Amniotic epithelial cell (primary cell): ENCODE measurements around the gene UBA1.
"Not testable (repeated sequence)": the region's sequence is repeated elsewhere in the genome, so short reads cannot be mapped to it uniquely, and the experiment has no call there.

ENCODE experiments used
- DNase-seq: peaks from one replicate; pipeline ENCODE4 v3.0.0-alpha.2; 2010; ENCODE audit warnings: low read depth

UBA1 gene

DNA sequence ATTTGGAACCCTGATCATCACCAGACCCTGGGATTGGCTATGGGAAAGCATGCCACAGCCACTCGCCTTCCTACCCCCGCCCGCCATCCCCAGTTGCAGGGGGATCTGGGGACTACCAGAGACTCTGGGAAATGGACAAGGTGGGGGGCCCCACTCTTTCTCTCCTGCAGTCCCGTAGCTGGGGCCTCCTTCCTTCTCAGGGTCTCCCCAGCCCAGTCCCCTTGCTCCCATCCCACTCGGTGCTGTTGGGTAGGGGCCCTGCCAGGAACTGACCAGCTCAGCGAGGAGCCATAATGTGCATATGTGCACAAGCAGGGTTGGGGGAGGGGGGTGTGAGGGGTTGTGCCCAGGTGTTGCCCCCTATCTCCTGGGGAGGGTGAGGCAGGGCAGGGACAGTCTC is 35.8 kb downstream of the UBA1 start:
- DNase-seq = no peak

GRCh38 chrX:47230136-47230868 is 36.7 kb downstream of the UBA1 start:
- DNase-seq = no peak

GRCh38 chrX:47231167-47231566 is 37.5 kb downstream of the UBA1 start:
- no peak for DNase-seq

DNA sequence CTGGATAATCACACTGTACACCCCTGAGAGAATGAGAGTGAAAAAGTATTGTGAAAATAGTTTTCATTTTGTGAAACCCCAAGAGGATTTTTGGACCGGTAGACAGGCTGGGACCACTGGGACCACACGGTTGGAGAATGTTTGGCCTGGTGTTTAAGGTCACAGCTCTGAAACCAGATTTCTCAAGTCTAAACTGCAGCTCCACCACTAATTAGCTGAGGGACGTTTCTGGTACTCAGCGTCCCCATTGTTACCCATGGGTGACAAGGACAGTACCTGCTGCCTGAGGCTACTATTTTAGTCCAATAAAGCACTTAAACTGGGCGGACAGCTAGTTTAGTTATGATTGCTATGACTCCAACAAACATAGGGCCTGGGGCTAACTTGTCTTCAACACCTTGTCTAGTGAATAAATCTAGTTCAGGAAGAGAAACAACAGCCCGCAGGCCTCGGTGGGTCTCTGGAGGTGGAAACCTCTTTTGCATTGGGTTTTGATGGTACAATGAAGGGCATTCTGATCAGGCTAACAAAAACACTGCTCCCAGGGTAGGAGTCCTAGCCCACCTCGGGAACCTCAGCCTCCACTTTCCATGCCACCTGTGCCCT is 38.7 kb downstream of the UBA1 start:
- no peak for DNase-seq

- peak; percentile 28 for DNase-seq
These were observed 39.2 kb downstream of the UBA1 start, which contains the start of gene USP11 for GRCh38 chrX:47232803-47233332. USP11 (plus strand) TSS chrX:47233009; CDS start chrX:47233044, 35 bp downstream.

GRCh38 chrX:47233333-47234113 is 39.9 kb downstream of the UBA1 start:
- peak; percentile 97 for DNase-seq

- DNase-seq = peak; percentile 26
These were observed 41.0 kb downstream of the UBA1 start for GRCh38 chrX:47234583-47234982.

GRCh38 chrX:47235691-47236103 is 42.1 kb downstream of the UBA1 start:
- DNase-seq = peak; percentile 91

DNA sequence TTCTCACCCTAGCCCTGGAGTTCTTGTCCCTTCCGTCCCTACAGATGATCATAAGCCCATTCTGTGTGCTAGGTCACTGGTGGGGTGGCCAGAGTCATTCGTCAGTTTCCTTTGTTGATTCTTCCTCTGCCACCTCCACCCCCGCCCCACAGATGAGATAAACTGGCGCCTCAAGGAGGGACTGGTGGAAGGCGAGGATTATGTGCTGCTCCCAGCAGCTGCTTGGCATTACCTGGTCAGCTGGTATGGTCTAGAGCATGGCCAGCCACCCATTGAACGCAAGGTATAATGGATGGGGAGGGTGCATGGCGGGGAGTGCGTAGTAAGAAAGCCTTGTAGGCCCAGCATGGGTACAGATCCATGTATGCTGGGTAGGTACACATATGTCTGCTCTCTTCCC is 45.6 kb downstream of the UBA1 start:
- no peak for DNase-seq

- no peak for DNase-seq
These were observed 46.4 kb downstream of the UBA1 start for GRCh38 chrX:47239898-47240545.

DNA sequence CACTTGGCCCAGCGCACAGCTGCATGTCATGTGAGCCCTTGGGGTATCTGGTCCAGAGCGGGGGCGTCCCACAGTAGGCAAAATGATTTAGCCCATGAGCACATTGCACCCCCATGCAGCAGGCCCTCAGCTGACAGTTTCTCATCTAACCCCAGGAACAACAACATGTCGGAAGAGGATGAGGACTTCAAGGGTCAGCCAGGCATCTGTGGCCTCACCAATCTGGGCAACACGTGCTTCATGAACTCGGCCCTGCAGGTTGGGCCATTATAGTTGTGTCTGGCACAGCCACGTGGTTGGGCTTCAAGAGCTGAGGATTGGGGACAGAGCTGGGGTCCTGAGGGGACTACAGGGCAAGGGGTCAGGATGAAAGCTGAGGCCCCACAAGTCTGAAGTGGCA is 47.0 kb downstream of the UBA1 start:
- no peak for DNase-seq

DNA sequence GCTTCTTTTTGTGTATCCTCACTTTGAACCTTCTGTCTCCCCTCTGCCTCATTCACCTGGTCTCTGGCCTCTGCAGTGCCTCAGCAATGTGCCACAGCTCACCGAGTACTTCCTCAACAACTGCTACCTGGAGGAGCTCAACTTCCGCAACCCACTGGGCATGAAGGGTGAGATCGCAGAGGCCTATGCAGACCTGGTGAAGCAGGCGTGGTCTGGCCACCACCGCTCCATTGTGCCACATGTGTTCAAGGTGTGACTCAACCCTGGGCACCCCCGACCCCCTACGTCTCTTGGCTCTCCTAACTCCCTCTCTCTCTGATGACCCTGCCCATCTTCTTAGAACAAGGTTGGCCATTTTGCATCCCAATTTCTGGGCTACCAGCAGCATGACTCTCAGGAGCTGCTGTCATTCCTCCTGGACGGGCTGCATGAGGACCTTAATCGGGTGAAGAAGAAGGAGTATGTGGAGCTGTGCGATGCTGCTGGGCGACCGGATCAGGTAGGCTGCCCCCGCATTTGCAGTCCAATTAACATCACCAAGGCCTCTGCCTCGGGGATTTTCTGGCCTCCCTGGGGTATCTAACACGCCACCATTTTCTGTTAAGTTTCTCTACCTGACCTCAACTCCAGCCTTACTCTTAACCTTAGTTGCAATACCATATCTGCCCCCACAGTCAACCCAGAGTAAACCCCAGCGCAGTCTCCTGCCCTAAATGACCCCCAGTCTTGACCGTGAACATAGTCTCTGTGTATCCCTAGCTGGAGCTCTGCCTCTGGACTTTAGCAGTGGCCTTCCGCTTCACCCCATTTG is 47.8 kb downstream of the UBA1 start:
- no peak for DNase-seq

GRCh38 chrX:47242321-47242720 is 48.7 kb downstream of the UBA1 start:
- DNase-seq = no peak

DNA sequence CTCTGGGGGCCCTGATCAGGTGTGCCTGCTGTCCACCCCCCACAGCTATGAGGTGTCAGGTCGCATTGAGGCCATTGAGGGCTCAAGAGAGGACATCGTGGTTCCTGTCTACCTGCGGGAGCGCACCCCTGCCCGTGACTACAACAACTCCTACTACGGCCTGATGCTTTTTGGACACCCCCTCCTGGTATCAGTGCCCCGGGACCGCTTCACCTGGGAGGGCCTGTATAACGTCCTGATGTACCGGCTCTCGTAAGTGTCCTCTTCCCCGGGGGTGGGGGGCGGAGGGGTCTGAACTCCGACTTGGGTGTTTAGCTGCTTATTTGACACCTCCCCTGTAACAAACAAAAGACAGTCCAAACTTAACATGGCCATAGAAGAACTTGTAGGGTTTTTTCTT is 49.7 kb downstream of the UBA1 start:
- no peak for DNase-seq

- no peak for DNase-seq
These were observed 51.0 kb downstream of the UBA1 start for GRCh38 chrX:47244676-47245075.

- DNase-seq = no peak
These were observed 51.5 kb downstream of the UBA1 start for GRCh38 chrX:47245156-47245555.

DNA sequence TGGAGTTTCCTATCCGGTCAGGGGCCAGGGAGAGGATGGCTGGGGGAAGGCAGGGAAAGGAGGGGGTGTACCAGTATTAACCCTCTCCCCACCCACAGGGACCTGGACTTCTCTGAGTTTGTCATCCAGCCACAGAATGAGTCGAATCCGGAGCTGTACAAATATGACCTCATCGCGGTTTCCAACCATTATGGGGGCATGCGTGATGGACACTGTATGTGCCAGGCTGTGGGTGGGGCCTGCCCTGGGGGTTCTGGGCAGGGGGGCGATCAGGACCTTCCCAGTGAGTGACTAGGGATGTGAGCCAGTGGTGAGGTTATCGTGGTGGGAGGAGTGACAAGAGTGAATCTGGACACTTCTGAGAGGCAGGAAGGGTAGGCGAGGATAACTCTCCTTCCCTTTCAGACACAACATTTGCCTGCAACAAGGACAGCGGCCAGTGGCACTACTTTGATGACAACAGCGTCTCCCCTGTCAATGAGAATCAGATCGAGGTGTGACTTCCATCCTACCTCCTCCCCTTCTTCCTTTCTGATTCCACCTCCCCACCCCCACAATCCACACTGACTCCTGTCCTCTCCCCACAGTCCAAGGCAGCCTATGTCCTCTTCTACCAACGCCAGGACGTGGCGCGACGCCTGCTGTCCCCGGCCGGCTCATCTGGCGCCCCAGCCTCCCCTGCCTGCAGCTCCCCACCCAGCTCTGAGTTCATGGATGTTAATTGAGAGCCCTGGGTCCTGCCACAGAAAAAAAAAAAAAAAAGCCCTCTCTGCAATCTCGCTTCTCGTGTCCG is 53.8 kb downstream of the UBA1 start:
- DNase-seq = peak; percentile 73

DNA sequence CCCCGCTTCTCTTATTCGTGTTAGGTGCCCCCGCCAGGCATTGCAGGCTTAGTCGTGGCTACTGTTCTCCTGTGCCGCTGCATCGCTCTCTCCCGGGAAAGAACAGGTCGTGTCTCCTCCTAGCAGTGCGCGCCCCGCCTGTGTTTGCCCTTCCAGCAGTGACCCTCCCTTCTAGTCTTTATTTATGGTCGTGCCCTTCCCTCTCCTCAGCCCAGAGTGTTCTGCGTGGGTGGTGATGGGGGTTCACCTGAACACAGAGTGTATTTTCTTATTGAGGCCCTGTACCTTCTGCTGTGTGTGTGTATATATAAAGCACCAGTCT is 54.3 kb downstream of the UBA1 start:
- no peak for DNase-seq

DNA sequence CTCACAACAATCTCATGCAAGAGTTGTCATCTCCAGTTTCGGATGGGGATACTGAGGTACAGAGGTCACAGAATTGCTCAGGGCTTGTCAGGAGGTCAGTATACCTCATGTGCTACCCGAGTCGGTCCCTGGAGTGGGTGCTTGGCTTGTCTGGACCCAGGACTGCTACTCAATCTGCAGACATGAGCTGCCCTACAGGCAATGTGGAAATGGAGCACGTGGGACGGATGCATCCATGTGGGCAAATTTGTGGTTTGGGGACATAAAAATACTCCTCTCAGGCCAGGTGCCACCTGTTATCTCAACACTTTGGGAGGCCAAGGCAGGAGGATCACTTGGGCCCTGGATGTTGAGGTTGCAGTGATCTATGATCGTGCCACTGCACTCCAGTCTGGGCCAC is 54.9 kb downstream of the UBA1 start:
- no peak for DNase-seq

DNA sequence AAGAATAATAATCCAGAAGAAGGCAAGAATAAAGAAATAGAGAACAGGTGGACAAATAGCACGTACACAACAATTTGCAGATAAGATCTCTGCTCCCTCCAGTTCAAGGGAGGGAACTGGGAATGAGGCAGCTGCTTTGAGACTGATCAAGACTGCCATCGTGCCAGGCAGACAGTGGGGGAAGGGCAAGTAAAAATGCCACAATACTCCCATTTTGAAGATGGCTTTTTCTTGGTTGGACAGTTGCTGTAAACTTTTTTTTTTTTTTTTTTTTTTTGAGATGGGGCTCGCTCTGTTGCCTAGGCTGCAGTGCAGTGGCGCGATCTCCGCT is 56.4 kb downstream of the UBA1 start:
- DNase-seq = no peak

DNA sequence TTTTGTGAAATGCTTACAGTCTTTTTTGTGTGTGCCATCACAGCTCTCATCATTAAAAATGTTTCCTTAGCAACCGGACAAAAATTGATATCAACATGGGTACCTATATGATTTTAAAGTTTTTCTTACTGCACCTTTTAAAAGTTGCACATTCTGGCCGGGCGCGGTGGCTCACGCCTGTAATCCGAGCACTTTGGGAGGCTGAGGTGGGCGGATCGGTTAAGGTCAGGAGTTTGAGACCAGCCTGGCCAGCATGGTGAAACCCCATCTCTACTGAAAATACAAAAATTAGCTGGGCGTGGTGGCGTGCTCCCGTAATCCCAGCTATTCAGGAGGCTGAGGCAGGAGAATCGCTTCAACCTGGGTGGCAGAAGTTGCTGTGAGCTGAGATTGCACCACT is 64.0 kb downstream of the UBA1 start:
- not testable (repeated sequence) for DNase-seq
